NCI-H82 treated with DMSO at 0.1 percent for 48 hours (cell line): ENCODE results near the gene KIAA1671.
A peak's percentile ranks its signal among the peaks of the same experiment; 100 is the strongest.
"Not testable (repeated sequence)": the region's sequence is repeated elsewhere in the genome, so short reads cannot be mapped to it uniquely, and the experiment has no call there.

ENCODE experiments used
- DNase-seq: peaks from one replicate; lab custom pipeline; 2025; ENCODE audit not compliant: unreplicated experiment; lab: John Stamatoyannopoulos, UW

The KIAA1671 gene

DNA sequence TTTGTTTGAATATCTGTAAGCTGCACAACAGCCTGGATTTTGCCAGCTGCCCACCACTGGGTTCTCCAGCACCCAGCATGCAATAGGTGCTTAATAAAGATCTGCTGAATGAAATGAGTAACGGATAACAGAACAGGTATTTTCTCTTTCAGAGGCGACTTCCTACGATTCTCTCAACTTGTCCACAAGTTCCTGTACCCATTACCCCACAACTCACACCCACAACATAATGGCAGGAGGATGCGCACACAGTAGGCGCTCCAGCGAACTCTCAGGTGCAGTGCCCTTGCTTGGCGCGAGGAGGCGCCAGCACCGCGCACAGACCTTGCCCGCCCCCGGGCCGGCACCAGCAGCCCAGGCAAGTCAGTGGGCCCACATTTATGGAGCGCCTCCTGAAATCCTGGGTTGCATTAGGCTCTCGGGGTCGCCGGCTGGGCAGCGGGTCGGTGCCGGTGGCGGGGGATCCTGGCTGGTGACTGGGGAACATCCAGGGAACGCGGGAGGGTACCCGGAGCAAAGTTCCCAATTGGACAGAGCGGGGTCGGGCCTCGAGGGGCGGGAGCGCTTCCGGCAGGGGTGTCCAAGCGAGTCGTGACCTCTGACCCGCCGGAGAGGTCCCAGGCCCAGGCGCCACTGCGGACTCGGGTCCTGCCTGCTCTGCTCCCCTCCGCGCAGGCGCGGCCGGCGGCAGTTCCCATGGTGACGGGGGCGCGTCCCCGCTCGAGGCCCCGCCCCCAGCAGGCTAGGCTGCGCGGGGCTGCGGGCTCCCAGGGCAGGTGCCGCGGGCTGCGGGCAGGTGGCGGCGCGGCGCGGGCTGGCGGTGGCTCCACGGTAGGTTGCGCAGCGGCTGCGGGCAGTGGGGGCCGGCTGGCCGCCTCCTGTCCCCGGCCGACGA is at the start of gene KIAA1671:
Gene KIAA1671, plus strand, starts transcription at position 775 of the 895 bp plus-strand sequence. CDS start 75,284 bp downstream, outside the sequence.
- DNase-seq, result peak; percentile 23

DNA sequence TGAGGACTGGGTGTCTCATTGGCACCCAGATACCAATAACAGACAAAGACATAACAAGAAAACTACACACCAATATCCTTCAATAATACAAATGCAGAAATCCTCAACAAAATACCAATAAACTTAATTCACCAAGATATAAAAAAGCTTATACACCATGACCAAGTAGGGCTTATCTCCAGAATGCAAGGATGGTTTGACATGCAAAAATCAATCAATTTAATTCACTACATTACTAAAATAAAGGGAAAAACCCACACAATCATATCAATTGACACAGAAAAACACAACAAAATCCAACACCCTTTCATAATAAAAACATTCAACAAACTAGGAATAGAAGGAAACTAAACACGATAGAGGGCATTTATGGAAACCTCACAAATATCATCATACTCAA is 46.6 kb upstream of the KIAA1671 start:
- DNase-seq, result no peak

GRCh38 chr22:24907101-24907500 is 45.4 kb upstream of the KIAA1671 start:
- not testable (repeated sequence) for DNase-seq

GRCh38 chr22:24920029-24920428 is 32.5 kb upstream of the KIAA1671 start:
- no peak for DNase-seq

GRCh38 chr22:24925586-24926427 is 26.7 kb upstream of the KIAA1671 start:
- DNase-seq, result no peak

DNA sequence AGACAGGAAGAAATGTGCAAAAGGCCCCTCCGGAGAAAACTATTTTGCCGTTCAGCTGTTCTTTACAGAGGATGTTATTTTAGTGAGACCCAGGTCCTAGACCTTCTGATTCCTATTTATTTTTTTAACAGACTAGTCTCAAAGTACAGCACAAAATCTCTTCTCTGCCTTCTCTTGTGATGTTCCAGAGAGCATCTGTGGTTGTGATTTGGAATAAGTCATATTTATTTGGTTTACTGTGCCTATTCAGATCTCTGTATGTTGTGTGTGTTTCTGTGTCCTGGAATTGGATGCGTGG is 26.1 kb upstream of the KIAA1671 start:
- no peak for DNase-seq

GRCh38 chr22:24926849-24927579 is 25.5 kb upstream of the KIAA1671 start:
- DNase-seq, result no peak

GRCh38 chr22:24928322-24928721 is 24.2 kb upstream of the KIAA1671 start:
- DNase-seq, result no peak

- DNase-seq, result no peak
Measured at GRCh38 chr22:24930678-24931077, 21.8 kb upstream of the KIAA1671 start.

DNA sequence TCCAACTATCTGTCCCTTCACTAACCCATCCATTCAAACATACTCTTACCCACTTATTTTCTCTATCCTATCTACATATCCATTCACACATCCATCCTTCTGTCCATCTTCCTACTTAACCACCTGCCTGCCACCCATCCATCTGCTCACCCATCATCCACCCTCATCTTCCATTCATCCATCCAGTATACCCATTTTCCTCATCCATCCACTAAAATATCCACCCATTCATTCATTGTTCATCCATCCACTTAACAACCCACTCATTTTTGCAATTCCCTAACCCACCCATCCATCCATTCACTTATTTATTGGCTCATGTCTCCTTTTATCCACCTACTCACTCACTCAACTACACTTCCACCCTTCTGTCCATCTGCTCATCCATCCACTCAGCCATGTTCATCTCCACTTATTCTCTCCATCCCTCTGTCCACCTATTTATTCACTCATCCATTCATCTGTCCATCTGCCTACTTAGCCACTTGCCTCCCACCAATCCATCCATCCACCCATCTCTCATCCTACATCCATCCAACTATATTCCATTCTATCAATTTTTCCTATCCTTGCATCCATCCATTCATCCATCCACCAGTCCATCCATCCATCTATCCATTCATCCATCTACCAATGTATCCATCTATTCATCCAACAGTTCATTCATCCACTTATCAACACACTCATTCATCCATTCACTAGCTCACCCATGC is 16.6 kb upstream of the KIAA1671 start:
- no peak for DNase-seq

- DNase-seq, result peak; percentile 27
Measured at GRCh38 chr22:24937114-24937513, 15.4 kb upstream of the KIAA1671 start.

DNA sequence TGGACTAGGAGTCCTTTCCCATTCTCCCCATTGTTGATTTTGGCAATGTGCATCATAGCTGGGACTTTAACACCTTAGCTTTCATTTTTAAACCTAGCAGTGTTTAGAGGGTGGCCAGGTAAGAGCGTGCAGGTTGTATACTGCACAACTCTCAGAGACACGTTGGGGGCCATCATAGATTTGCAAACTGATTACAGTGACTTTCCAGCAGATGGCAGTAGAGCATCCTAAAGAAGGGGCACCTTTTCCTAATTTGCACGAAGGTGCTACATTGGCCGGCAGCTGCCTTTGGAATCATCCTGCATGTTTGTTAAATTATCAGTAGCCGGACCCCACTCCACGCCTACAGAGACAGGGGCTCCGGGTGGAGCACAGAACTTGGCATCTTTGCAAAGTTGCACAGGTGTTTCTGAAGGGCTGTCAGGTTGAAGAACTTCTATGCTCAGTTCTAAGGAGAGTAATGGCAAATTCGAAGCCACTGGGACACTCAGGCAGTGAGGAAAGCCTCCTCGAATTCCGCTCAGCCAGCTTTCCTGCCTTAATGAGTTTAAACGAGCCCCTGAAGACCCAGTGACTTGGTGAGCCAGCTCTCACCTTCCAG is 13.7 kb upstream of the KIAA1671 start:
- peak; percentile 38 for DNase-seq

DNA sequence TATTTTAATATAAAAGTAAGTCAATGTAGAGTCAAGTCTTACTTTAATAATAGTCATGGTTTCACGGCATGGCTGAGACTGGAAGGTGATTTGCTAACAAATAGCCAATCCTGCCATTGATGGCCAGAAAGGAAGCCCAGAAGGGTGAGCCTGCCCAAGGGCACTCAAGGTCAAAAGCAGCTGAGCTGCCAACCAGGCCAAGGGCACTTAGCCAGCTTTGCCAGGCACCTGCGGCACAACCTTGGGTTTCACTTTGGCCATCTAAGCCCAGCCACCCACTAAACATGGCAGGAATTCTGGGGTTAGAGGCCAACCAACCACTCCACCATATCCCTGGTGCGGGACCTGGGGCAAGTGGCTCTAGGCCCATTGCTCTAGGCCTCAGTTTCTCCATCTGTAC is 10.2 kb upstream of the KIAA1671 start:
- no peak for DNase-seq

DNA sequence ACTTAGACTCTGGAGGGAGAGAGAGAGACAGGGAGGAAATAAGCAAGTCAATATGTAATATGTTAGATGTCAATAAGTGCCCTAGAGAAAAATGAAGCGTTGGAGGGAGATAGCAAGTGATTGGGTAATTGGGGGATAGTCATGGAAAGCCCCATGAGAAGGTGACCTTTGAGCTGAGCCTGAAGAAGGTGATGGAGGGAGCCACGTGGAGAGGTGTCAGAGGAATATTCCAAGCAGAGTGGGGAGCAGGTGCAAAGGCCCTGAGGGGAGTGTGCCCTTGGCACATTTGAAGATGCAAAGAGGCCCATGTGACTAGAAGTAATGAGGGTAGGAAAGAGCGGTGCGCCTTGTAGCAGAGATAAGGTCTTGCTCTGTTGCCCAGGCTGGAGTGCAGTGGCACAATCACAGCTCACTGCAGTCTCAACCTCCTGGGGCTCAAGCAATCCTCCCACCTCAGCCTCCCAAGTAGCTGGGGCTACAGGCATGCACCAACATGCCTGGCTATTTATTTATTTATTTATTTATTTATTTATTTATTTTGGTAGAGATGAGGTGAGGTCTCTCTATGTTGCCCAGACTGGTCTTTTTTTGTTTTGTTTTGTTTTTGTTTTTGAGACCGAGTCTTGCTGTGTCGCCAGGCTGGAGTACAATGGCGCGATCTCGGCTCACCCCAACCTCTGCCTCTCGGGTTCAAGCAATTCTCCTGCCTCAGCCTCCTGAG is 8.1 kb upstream of the KIAA1671 start:
- DNase-seq, result no peak

- no peak for DNase-seq
Measured at GRCh38 chr22:24945430-24945829, 7.1 kb upstream of the KIAA1671 start.

GRCh38 chr22:24947383-24947782 is 5.1 kb upstream of the KIAA1671 start:
- no peak for DNase-seq

DNA sequence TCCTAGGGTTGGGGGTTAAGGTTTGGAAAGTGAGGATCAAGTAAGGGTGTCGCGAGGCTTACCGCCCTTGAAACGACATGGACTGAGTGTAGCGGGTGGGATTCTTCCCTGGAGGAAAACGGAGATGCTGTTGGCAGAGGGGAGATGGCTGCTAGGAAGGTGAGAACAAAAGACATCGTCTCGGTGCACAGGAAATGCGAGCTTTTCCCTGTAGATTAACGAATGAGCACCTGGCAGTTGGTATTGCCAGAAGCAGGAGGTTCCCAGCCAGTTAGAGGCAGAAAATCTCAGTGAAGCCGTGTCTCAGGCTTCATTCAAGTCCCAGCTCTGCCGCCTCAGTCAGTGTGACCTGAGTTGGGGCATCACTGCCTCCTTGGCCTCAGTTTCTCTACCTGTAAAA is 4.6 kb upstream of the KIAA1671 start:
- no peak for DNase-seq

GRCh38 chr22:24948356-24949202 is 3.9 kb upstream of the KIAA1671 start:
- DNase-seq, result no peak
